Neural progenitor cell (in vitro differentiated cells): ENCODE results near the gene SMYD3. TPM values are rescaled to one million over a fixed set of nuclear protein-coding genes. Genes with fewer than 3 reads are reported as not detected.

Source experiments
- DNase-seq: peaks from one replicate; pipeline ENCODE4 v3.0.0-alpha.2; 2016; ENCODE audit warnings: low spot score
- H2AFZ ChIP-seq: fragments of 200-600 bp; sonication (generic); replicated peaks from 2 replicates; pipeline ENCODE4 v1.6.1; 2016; ENCODE audit warnings: antibody characterized with exemption
- H3F3A ChIP-seq: fragments of 200-600 bp; sonication (generic); 2 replicates; pipeline ENCODE4 v1.6.1; 2016; ENCODE audit warnings: antibody characterized with exemption, low read depth
- H3K27ac ChIP-seq: fragments of 200-600 bp; sonication (generic); 2 replicates; pipeline ENCODE4 v1.5.1; 2016; ENCODE audit warnings: mild to moderate bottlenecking
- H3K27me3 ChIP-seq: fragments of 200-600 bp; sonication (generic); 2 replicates; pipeline ENCODE4 v1.6.1; 2016; ENCODE audit warnings: mild to moderate bottlenecking, moderate library complexity
- H3K36me3 ChIP-seq: fragments of 200-600 bp; sonication (generic); 2 replicates; pipeline ENCODE4 v1.5.1; 2016
- H3K4me1 ChIP-seq: fragments of 200-600 bp; sonication (generic); 2 replicates; pipeline ENCODE4 v1.6.1; 2016; ENCODE audit warnings: mixed run types
- H3K4me2 ChIP-seq: fragments of 200-600 bp; sonication (generic); 2 replicates; pipeline ENCODE4 v1.6.1; 2016
- H3K4me3 ChIP-seq: fragments of 200-600 bp; sonication (generic); 2 replicates; pipeline ENCODE4 v1.5.1; 2016
- H3K79me2 ChIP-seq: fragments of 200-600 bp; sonication (generic); 2 replicates; pipeline ENCODE4 v1.6.1; 2016; ENCODE audit warnings: low read depth
- H3K9ac ChIP-seq: fragments of 200-600 bp; sonication (generic); 2 replicates; pipeline ENCODE4 v1.6.1; 2016
- H3K9me3 ChIP-seq: fragments of 200-600 bp; sonication (generic); 2 replicates; pipeline ENCODE4 v1.5.1; 2016; ENCODE audit warnings: low read depth
- H4K20me1 ChIP-seq: fragments of 200-600 bp; sonication (generic); 2 replicates; pipeline ENCODE4 v1.6.1; 2016; ENCODE audit warnings: low read depth
- H3K27ac Mint-ChIP-seq: 3 replicates; pipeline ENCODE4 v1.8.0; 2021; ENCODE audit warnings: mixed read lengths
- H3K27me3 Mint-ChIP-seq: 2 replicates; pipeline ENCODE4 v1.8.0; 2022; ENCODE audit warnings: low read depth, mild to moderate bottlenecking, inconsistent platforms, moderate library complexity, mixed read lengths; ENCODE audit not compliant: insufficient read depth
- H3K36me3 Mint-ChIP-seq: 3 replicates; pipeline ENCODE4 v1.8.0; 2021; ENCODE audit warnings: mixed read lengths
- H3K4me1 Mint-ChIP-seq: 3 replicates; pipeline ENCODE4 v1.8.0; 2021; ENCODE audit warnings: mixed read lengths
- H3K4me3 Mint-ChIP-seq: 3 replicates; pipeline ENCODE4 v1.8.0; 2021; ENCODE audit warnings: mild to moderate bottlenecking, moderate library complexity, mixed read lengths
- H3K9me3 Mint-ChIP-seq: 3 replicates; pipeline ENCODE4 v1.8.0; 2020; ENCODE audit warnings: mixed read lengths
- CTCF ChIP-seq: fragments of 200-600 bp; sonication (generic); IDR thresholded peaks from 2 replicates; pipeline ENCODE4 v1.5.1; 2017; ENCODE audit warnings: antibody characterized with exemption, mild to moderate bottlenecking
- EZH2 ChIP-seq: fragments of 200-600 bp; sonication (generic); IDR thresholded peaks from 2 replicates; pipeline ENCODE4 v1.6.1; 2017; ENCODE audit warnings: antibody characterized with exemption, mild to moderate bottlenecking, moderate library complexity
- EZH2phosphoT487 ChIP-seq: fragments of 200-600 bp; sonication (generic); IDR thresholded peaks from 2 replicates; pipeline ENCODE4 v1.6.1; 2017; ENCODE audit warnings: antibody characterized with exemption
- total RNA-seq: library from RNA; depleted of rRNA; stranded (reverse); fragments of >200 nt; gene quantifications from 2 replicates; pipeline ENCODE4 v1.2.3, GENCODE V29; 2015; ENCODE audit warnings: low replicate concordance

Gene SMYD3
- total RNA-seq, 1 donor from 2014 or later = 43.2 TPM

- H3K27ac ChIP-seq = no peak overlapping the region
- peaks cover 19% of the 10 kb centered on the region for H3K4me1 Mint-ChIP-seq
- H3K9me3 ChIP-seq = no peaks in the 10 kb centered on the region
- H3F3A ChIP-seq = no peaks in the 10 kb centered on the region
- no peak overlapping the region for H3K9ac ChIP-seq
- H3K36me3 ChIP-seq = no peaks in the 10 kb centered on the region
- no peak for DNase-seq
- no peaks in the 10 kb centered on the region for H3K36me3 Mint-ChIP-seq
- no peak overlapping the region for H3K4me2 ChIP-seq
- TF ChIP-seq EZH2 (no peak), EZH2phosphoT487 (no peak), CTCF (no peak)
- H3K9me3 Mint-ChIP-seq = peaks cover 4% of the 10 kb centered on the region
- peaks cover 2% of the 10 kb centered on the region for H3K27me3 Mint-ChIP-seq
- no peak overlapping the region for H2AFZ ChIP-seq
- H4K20me1 ChIP-seq = no peaks in the 10 kb centered on the region
- H3K27me3 ChIP-seq = no peaks in the 10 kb centered on the region
- no peak overlapping the region for H3K4me3 Mint-ChIP-seq
- H3K4me1 ChIP-seq = peaks cover 6% of the 10 kb centered on the region
- no peak overlapping the region for H3K27ac Mint-ChIP-seq
- no peak overlapping the region for H3K4me3 ChIP-seq
- H3K79me2 ChIP-seq = no peaks in the 10 kb centered on the region
Observed at GRCh38 chr1:246034630-246035029, 472.4 kb downstream of the SMYD3 start.

DNA sequence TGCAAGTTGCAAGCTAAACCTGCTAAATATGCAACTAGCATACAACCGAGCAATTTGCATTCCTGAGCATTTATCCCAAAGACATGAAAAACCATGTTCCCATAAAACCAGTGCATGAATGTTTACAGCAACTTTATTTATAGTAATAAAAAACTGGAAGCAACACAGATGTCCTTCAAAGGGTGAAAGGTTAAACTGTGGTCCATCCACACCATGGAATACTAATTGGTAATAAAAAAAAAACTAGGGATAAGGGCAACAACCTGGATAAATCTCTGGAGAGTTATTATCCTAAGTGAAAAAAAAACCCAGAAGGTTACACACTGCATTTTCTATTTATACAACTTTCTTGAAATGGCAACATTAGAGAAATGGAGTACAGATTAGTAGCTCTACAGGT is 474.1 kb downstream of the SMYD3 start:
- Mint-ChIP-seq H3K36me3 (no peaks in the 10 kb centered on the region), H3K4me3 (no peak overlapping the region), H3K9me3 (peaks cover 5% of the 10 kb centered on the region), H3K27me3 (peaks cover 2% of the 10 kb centered on the region), H3K27ac (no peak overlapping the region), H3K4me1 (peaks cover 19% of the 10 kb centered on the region)
- H4K20me1 ChIP-seq = no peaks in the 10 kb centered on the region
- H3K79me2 ChIP-seq = no peaks in the 10 kb centered on the region
- DNase-seq = no peak
- H3K9me3 ChIP-seq = no peaks in the 10 kb centered on the region
- H3K36me3 ChIP-seq = no peaks in the 10 kb centered on the region
- H3K9ac ChIP-seq = no peak overlapping the region
- H2AFZ ChIP-seq = no peak overlapping the region
- H3K27ac ChIP-seq = no peak overlapping the region
- no peaks in the 10 kb centered on the region for H3F3A ChIP-seq
- no peak overlapping the region for H3K4me2 ChIP-seq
- no peaks in the 10 kb centered on the region for H3K27me3 ChIP-seq
- no peak overlapping the region for H3K4me3 ChIP-seq
- TF ChIP-seq EZH2phosphoT487 (no peak), EZH2 (no peak), CTCF (no peak)
- peaks cover 6% of the 10 kb centered on the region for H3K4me1 ChIP-seq

DNA sequence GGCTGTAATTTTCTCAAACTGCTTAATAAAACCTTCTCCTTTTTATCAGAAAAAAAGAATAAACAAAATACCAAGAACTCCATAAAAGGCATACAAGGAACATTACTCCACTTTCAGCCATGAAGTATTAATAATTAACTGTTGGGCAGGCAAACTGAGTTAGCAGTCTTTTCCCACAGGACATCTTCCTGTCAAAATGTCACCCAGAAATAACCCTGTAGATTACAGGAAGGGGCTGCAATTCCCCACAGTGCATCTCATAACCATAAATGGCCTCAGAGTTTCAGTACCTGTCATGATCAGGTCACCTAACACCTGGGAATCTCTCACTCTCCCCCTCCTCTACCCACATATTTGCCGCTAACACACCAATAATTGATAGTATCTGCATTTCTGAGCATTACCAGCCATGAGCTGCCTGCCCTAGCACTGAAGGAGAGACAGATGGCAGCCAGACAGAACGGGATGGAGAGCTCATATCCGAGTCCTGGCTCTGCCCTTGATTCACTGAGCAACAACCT is 475.0 kb downstream of the SMYD3 start:
- no peak overlapping the region for H3K27ac ChIP-seq
- H3K4me1 ChIP-seq = peaks cover 6% of the 10 kb centered on the region
- H3K9me3 ChIP-seq = no peaks in the 10 kb centered on the region
- no peaks in the 10 kb centered on the region for H3K36me3 ChIP-seq
- no peak overlapping the region for H3K4me2 ChIP-seq
- TF ChIP-seq EZH2phosphoT487 = no peak
- TF ChIP-seq EZH2 = no peak
- no peak for TF ChIP-seq CTCF
- H4K20me1 ChIP-seq = no peaks in the 10 kb centered on the region
- Mint-ChIP-seq H3K4me3 (no peak overlapping the region), H3K36me3 (no peaks in the 10 kb centered on the region), H3K27ac (no peak overlapping the region), H3K27me3 (peaks cover 2% of the 10 kb centered on the region), H3K9me3 (peaks cover 5% of the 10 kb centered on the region), H3K4me1 (peaks cover 19% of the 10 kb centered on the region)
- no peak for DNase-seq
- no peak overlapping the region for H3K4me3 ChIP-seq
- H3K79me2 ChIP-seq = no peaks in the 10 kb centered on the region
- H3F3A ChIP-seq = no peaks in the 10 kb centered on the region
- no peaks in the 10 kb centered on the region for H3K27me3 ChIP-seq
- no peak overlapping the region for H3K9ac ChIP-seq
- H2AFZ ChIP-seq = no peak overlapping the region
